WERI-Rb-1 (cell line): Measurements from ENCODE around the gene GPR39.

Experiments
- DNase-seq: peaks from one replicate; pipeline ENCODE4 v3.0.0-alpha.2; 2020
- H3K27ac ChIP-seq: fragments of 250-450 bp; sonication (Bioruptor Pico); 2 replicates; pipeline ENCODE4 v1.5.1; 2020; ENCODE audit warnings: mild to moderate bottlenecking, moderate library complexity
- H3K27me3 ChIP-seq: fragments of 250-450 bp; sonication (Bioruptor Pico); 2 replicates; pipeline ENCODE4 v1.5.1; 2021; ENCODE audit warnings: mild to moderate bottlenecking, low read depth, moderate library complexity; ENCODE audit not compliant: insufficient read depth, severe bottlenecking
- H3K36me3 ChIP-seq: fragments of 250-450 bp; sonication (Bioruptor Pico); 2 replicates; pipeline ENCODE4 v1.5.1; 2020; ENCODE audit warnings: mild to moderate bottlenecking, moderate library complexity
- H3K4me3 ChIP-seq: 2 replicates; pipeline ENCODE4 v1.5.1; 2011; ENCODE audit warnings: low read depth, mild to moderate bottlenecking, control low read depth, low read length
- H3K9me3 ChIP-seq: fragments of 250-450 bp; sonication (Bioruptor Pico); 2 replicates; pipeline ENCODE4 v1.5.1; 2021; ENCODE audit warnings: mild to moderate bottlenecking, moderate library complexity; ENCODE audit not compliant: severe bottlenecking
- CTCF ChIP-seq: IDR thresholded peaks from 2 replicates; pipeline ENCODE4 v1.5.1; 2011; ENCODE audit warnings: low read depth, mild to moderate bottlenecking, control low read depth, inconsistent platforms, low read length

The GPR39 gene

GRCh38 chr2:132466428-132467028, 49.9 kb downstream of the GPR39 start:
- Histone ChIP-seq H3K4me3 (no peak overlapping the region), H3K9me3 (peaks cover 26% of the 10 kb centered on the region), H3K27ac (no peak overlapping the region), H3K27me3 (no peaks in the 10 kb centered on the region), H3K36me3 (no peaks in the 10 kb centered on the region)
- no peak for TF ChIP-seq CTCF
- DNase-seq, result no peak

DNA sequence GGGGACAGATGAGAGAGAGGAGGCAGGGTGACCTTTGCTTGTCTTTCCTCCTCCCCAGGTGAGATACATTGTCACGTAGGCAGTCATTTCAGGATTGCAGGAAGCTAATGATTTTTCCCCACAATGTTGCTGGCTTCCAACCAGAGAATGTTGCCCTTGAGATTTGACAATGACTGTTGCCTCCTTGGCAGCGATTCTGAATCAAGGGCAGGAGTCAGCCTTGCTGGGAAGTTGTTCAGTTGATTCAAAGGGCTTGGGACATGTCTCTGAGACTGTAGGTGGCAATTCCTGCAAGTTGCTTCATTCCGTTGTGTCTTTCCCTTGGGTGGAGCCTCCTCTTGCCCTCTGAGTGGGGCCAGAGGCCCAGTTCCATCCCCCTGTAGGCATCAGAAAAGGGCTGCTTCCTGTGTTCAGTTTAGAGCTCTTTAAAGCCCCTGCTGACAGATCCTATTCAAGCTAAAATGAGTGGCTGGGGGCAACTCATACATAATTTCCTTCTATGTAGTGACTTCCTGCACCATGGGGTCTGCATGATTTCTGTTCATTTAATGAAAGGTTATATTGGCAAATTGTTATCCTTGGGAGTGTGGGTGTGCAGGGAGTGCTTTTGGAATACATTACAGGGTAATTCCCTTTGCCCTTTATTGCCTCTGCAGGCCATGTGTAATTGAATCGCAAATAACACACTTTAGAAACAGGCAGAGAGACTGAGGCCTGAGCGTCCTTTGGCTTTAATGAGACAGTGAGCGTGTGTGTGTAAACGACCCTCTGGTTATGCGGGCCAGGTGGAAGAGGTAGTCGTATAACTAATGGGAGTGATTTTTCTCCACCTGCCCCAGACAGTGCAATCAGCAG, 52.4 kb downstream of the GPR39 start:
- Histone ChIP-seq H3K9me3 (peaks cover 23% of the 10 kb centered on the region), H3K27ac (no peak overlapping the region), H3K4me3 (no peak overlapping the region), H3K27me3 (no peaks in the 10 kb centered on the region), H3K36me3 (no peaks in the 10 kb centered on the region)
- no peak for TF ChIP-seq CTCF
- no peak for DNase-seq

DNA sequence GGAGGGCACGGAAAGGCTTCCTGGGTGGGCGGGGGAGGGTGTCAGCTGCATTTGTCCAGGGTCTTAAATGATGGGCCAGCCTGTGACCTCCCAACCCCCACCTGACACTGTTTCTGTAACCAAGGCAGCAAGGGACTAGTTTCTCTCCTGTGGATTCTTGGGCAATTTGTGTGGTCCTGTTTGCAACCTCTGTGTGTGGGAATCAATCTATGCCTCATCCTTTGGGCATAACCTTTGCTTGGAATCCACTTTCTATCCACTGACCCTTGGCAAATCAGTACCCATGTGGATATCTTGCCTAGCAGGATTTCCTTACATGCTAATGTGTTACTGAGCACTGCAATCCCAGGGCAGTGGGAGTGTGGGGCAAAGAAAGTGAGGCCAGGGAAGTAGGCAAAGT, 54.1 kb downstream of the GPR39 start:
- Histone ChIP-seq H3K27me3 (no peaks in the 10 kb centered on the region), H3K9me3 (peaks cover 15% of the 10 kb centered on the region), H3K36me3 (no peaks in the 10 kb centered on the region), H3K4me3 (no peak overlapping the region), H3K27ac (no peak overlapping the region)
- TF ChIP-seq CTCF, result no peak
- DNase-seq, result no peak

DNA sequence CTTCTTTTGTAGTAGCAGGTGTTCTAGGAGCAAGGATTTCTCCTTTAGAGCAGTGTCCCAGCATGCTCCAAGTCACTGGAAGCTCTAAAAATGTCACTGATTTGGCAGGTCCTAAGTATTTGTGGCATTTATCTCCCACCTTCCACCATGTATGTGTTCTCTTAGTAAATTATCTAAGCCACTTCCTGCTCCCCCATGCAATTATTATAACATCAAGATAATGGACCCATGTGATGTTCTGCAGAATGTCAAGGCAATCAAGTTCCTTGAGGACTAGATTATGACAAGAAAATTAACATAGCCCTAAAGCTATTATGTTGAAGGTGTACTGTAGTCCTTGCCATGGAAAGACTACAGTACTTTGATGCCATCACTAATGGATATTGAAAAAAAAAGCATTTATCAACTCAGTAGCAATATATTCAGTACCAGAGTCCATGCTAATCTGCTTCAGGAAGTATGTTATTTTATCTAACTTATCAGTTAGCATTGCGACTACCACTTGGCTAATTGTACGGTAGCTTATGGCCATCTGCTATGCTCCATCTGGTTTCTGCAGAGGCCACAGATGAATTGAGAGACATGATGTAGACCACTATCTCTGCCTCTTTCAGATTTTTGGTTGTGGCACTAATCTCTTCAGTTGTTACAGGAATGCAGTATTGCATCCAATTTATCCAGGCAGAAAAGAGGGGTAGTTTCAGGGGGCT, 56.7 kb downstream of the GPR39 start:
- DNase-seq, result no peak
- Histone ChIP-seq H3K27ac (no peak overlapping the region), H3K27me3 (no peaks in the 10 kb centered on the region), H3K36me3 (no peaks in the 10 kb centered on the region), H3K9me3 (peaks cover 1% of the 10 kb centered on the region), H3K4me3 (no peak overlapping the region)
- no peak for TF ChIP-seq CTCF

- Histone ChIP-seq H3K36me3 (no peaks in the 10 kb centered on the region), H3K27ac (no peak overlapping the region), H3K4me3 (no peak overlapping the region), H3K9me3 (no peaks in the 10 kb centered on the region), H3K27me3 (no peaks in the 10 kb centered on the region)
- DNase-seq, result no peak
- no peak for TF ChIP-seq CTCF
Measured at GRCh38 chr2:132475615-132476014, 59.0 kb downstream of the GPR39 start.
